Cardiac muscle cell (in vitro differentiated cells and primary cell): ENCODE results near the gene BRD7. TPM values are rescaled to one million over a fixed set of nuclear protein-coding genes. Genes with fewer than 3 reads are reported as not detected.

Experiments
- DNase-seq, 2 donors: peaks; one replicate each; pipeline versions ENCODE4 v3.0.0 to v3.0.0-alpha.2; 2010 to 2017; ENCODE audit warnings: low read depth in 1 of 2, low spot score in 1 of 2
- H3K27ac ChIP-seq: fragments of 200-600 bp; sonication (generic); 2 replicates; pipeline ENCODE4 v1.5.1; 2016
- H3K27me3 ChIP-seq: fragments of 200-600 bp; sonication (generic); 2 replicates; pipeline ENCODE4 v1.6.0; 2016; ENCODE audit warnings: control low read depth
- H3K36me3 ChIP-seq: fragments of 200-600 bp; sonication (generic); 2 replicates; pipeline ENCODE4 v1.5.1; 2016; ENCODE audit warnings: control low read depth
- H3K4me1 ChIP-seq: fragments of 200-600 bp; sonication (generic); 2 replicates; pipeline ENCODE4 v1.8.1; 2017; ENCODE audit warnings: low read depth, mild to moderate bottlenecking, mixed run types
- H3K4me3 ChIP-seq: fragments of 200-600 bp; sonication (generic); 2 replicates; pipeline ENCODE4 v1.5.1; 2016; ENCODE audit warnings: mild to moderate bottlenecking
- H3K9me3 ChIP-seq: fragments of 200-600 bp; sonication (generic); 2 replicates; pipeline ENCODE4 v1.5.1; 2017; ENCODE audit warnings: low read depth, mild to moderate bottlenecking, control low read depth
- polyA plus RNA-seq: library from polyadenylated mRNA; unstranded; fragments of >200 nt; fragmentation: Nextera tagmentation; extraction: Ambion mirVana; gene quantifications from 2 replicates; pipeline ENCODE4 v1.2.1, GENCODE V29; 2016
- total RNA-seq: library from RNA; depleted of rRNA; stranded (reverse); fragments of >200 nt; gene quantifications from 2 replicates; pipeline ENCODE4 v1.2.3, GENCODE V29; 2016
- TF ChIP-seq, protein P1 (sequence below): IDR thresholded peaks from 2 replicates; pipeline ENCODE4 v1.5.1; 2012; ENCODE audit warnings: low read depth, mild to moderate bottlenecking, low read length

Gene BRD7
- total and polyA plus RNA-seq, 2 experiments from 2014 or later = 80.1 to 89.2 TPM

DNA sequence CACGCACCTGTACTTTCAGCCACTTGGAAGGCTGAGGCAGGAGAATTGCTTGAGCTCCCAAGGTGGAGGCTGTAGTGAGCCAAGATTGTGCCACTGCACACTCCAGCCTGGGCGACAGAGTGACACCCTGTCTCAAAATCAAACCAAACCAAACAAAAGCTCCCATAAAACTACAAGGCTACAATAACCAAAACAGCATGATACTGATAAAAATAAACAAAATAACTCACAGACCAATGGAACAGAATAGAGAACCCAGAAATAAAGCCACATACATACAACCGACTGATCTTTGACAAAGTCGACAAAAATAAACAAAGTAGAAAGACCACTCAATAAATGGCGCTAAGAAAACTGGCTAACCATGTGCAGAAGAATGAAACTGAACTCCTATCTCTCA lies 37.2 kb downstream of the BRD7 start:
- Histone ChIP-seq H3K4me1 (no peaks in the 10 kb centered on the region), H3K4me3 (no peak overlapping the region), H3K36me3 (peaks cover 3% of the 10 kb centered on the region), H3K27me3 (no peaks in the 10 kb centered on the region), H3K9me3 (no peaks in the 10 kb centered on the region), H3K27ac (no peak overlapping the region)
- TF ChIP-seq, protein P1, sequence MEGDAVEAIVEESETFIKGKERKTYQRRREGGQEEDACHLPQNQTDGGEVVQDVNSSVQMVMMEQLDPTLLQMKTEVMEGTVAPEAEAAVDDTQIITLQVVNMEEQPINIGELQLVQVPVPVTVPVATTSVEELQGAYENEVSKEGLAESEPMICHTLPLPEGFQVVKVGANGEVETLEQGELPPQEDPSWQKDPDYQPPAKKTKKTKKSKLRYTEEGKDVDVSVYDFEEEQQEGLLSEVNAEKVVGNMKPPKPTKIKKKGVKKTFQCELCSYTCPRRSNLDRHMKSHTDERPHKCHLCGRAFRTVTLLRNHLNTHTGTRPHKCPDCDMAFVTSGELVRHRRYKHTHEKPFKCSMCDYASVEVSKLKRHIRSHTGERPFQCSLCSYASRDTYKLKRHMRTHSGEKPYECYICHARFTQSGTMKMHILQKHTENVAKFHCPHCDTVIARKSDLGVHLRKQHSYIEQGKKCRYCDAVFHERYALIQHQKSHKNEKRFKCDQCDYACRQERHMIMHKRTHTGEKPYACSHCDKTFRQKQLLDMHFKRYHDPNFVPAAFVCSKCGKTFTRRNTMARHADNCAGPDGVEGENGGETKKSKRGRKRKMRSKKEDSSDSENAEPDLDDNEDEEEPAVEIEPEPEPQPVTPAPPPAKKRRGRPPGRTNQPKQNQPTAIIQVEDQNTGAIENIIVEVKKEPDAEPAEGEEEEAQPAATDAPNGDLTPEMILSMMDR = no peak
- no peak for DNase-seq

DNA sequence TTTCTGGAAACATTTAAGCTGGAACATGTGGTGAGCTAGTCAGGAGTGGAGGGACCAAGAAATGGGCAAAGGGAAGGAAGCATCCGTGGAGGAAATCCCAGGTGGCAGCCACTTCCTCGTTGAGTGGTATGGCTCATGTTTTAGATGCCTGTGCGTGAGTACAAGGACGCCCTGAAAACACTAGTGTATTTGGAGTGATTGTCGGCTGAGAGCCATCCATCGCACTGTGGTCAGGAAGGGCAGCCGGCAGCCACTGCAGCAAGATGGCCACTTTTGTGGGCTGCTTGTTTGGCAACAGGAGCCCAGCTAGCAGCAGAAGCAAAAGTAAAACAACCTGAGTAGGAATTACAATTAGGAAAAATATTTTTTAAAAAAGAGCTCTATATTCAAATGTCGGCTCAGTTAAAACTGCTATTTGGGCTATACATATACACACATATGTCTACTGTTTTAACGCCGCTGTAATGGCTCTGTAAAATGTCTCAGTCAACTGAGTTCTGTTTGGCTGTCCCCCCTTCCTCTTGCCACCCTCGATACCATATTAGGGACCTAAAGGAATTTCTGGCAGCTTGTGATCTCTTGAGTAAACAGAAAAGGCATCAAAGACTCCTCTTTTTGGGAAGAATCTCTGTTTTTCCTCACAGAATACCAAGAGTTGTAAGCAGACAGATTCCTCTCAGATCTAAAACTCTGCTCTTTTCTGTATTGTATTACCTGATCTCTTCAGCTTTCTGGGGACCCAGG lies 39.2 kb downstream of the BRD7 start:
- Histone ChIP-seq H3K4me3 (no peak overlapping the region), H3K27me3 (no peaks in the 10 kb centered on the region), H3K4me1 (no peaks in the 10 kb centered on the region), H3K9me3 (no peaks in the 10 kb centered on the region), H3K27ac (peak overlapping the region; percentile 35), H3K36me3 (peaks cover 10% of the 10 kb centered on the region)
- DNase-seq = peak in 1 of 2 donors; percentile 46
- TF ChIP-seq, protein P1 = no peak

DNA sequence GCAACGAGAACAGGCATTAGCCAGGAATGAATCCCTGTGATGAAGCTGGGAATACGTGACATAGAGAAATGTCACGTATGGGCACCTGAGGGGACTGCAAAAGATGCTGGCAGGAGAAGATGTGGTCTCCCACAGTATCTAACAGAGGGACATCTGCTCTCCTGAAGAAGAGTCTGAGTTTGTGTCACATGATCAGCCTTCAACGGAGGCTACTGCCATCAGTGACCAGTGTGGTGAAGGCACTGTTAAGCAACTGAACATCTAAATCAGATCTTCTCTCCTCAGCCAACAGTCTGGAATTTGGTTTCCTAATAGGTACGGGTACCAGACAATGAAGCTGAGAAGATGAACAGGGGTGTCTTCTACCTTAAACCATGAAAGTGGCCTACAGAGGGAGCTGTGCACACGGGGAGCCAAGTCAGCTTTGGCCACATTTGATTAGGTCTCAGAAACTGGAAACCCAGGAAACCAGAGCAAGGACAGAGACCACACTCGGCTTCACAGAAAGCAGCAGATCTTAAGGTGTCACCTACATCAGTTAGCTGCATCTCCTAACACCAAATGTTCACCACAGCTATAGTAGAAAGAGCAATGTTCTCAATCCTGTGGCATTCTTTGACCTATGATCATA lies 41.8 kb downstream of the BRD7 start:
- Histone ChIP-seq H3K27me3 (no peaks in the 10 kb centered on the region), H3K4me1 (no peaks in the 10 kb centered on the region), H3K9me3 (no peaks in the 10 kb centered on the region), H3K36me3 (peaks cover 27% of the 10 kb centered on the region), H3K4me3 (no peak overlapping the region), H3K27ac (no peak overlapping the region)
- TF ChIP-seq, protein P1 = peak; percentile 54
- peak; percentile 37 to 48 for DNase-seq

DNA sequence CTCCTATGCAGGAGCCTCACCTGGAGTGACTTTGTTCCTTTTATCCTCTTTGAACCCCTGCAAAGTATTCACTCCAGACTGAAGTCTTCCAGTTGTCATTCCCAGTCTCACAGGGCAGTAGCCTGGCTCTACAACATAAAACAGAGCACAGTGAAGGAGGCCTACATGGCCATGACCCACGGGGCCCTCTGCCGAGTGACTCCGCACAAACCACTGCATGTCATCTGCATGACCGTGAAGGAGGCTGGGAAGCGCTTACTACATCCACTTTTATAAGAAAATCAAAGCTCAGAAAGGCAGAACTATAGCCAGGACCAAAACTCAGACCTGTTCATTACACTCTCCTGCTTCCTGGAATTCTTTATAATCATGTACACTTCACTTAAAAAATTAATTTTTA lies 42.5 kb downstream of the BRD7 start:
- TF ChIP-seq, protein P1 = no peak
- no peak for DNase-seq
- H3K4me1 ChIP-seq = no peaks in the 10 kb centered on the region
- H3K4me3 ChIP-seq = no peak overlapping the region
- no peaks in the 10 kb centered on the region for H3K27me3 ChIP-seq
- H3K27ac ChIP-seq = no peak overlapping the region
- peaks cover 31% of the 10 kb centered on the region for H3K36me3 ChIP-seq
- no peaks in the 10 kb centered on the region for H3K9me3 ChIP-seq

DNA sequence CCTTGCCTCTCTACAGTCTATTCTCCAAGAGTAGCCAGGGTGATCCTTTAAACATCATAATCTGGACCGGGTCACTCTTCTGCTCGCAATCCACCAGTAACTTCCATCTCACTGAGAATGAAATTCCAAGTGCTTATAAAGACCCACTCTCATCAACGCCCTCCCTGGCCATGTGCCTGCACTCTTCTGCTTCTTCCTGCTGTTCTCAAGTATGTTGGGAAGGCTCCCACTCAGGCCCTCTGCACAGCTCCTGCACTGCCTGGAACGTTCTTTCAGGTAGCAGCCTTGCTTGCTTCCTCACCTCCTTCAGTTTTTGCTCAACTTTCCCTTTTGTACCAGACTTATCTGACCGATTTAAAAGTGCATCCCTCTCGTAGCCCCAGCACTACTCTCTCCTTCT lies 44.4 kb downstream of the BRD7 start:
- TF ChIP-seq, protein P1 = no peak
- H3K9me3 ChIP-seq = no peaks in the 10 kb centered on the region
- no peak overlapping the region for H3K27ac ChIP-seq
- no peak for DNase-seq
- peaks cover 49% of the 10 kb centered on the region for H3K36me3 ChIP-seq
- no peak overlapping the region for H3K4me3 ChIP-seq
- H3K4me1 ChIP-seq = no peaks in the 10 kb centered on the region
- H3K27me3 ChIP-seq = no peaks in the 10 kb centered on the region
